Measurements from ENCODE around the gene BPHL.

GRCh38 chr6:3195695-3196497 lies 77.4 kb downstream of the BPHL start:
- TF ChIP-seq CTCF (IDR thresholded peaks at IDR 0.05) (no peak), POLR2A (IDR thresholded peaks at IDR 0.05) (no peak)

All from prostate gland (tissue), 2 donors.